OCI-LY7 (cell line): Measurements from ENCODE around the gene C16orf82. TPM values are rescaled to one million over a fixed set of nuclear protein-coding genes. Genes with fewer than 3 reads are reported as not detected.

Source experiments
- BruUV-seq: library from RNA; stranded (reverse); fragments of 400-500 nt; replicated peaks from 2 replicates; lab custom pipeline; 2021; lab: Mats Ljungman, UMichigan
- CTCF ChIA-PET: fragments of 300-600 bp; sonication (Branson Sonifier 250); formaldehyde crosslinking; loops from one replicate; lab custom pipeline; 2022; ENCODE audit warnings: antibody characterized with exemption; ENCODE audit not compliant: unreplicated experiment; lab: Charles Lee
- POLR2A ChIA-PET: fragments of 300-600 bp; sonication (Branson Sonifier 250); formaldehyde crosslinking; loops from one replicate; lab custom pipeline; 2022; ENCODE audit warnings: antibody characterized with exemption; lab: Charles Lee
- DNase-seq: peaks from one replicate; pipeline ENCODE4 v3.0.0-alpha.2; 2015; ENCODE audit warnings: low spot score
- H2AFZ ChIP-seq: fragments of 200-600 bp; sonication (generic), shearing (Covaris generic); 2 replicates; pipeline ENCODE4 v1.6.1; 2014; ENCODE audit warnings: mild to moderate bottlenecking, antibody characterized with exemption, low read length, moderate library complexity
- H3K27ac ChIP-seq: fragments of 200-600 bp; sonication (generic); 2 replicates; pipeline ENCODE4 v1.5.1; 2014; ENCODE audit warnings: mixed run types, low read depth, mild to moderate bottlenecking, moderate library complexity, low read length, inconsistent platforms; ENCODE audit not compliant: poor library complexity, severe bottlenecking
- H3K36me3 ChIP-seq: fragments of 200-600 bp; sonication (generic); 2 replicates; pipeline ENCODE4 v1.6.1; 2014; ENCODE audit warnings: mild to moderate bottlenecking, antibody characterized with exemption, low read length, moderate library complexity, mixed read lengths; ENCODE audit not compliant: insufficient read depth
- H3K4me1 ChIP-seq: fragments of 200-600 bp; sonication (generic); 2 replicates; pipeline ENCODE4 v1.5.1; 2014; ENCODE audit warnings: mild to moderate bottlenecking, low read length; ENCODE audit not compliant: insufficient read depth, poor library complexity, severe bottlenecking
- H3K4me2 ChIP-seq: fragments of 200-600 bp; sonication (generic); 2 replicates; pipeline ENCODE4 v1.6.1; 2014; ENCODE audit warnings: mild to moderate bottlenecking, low read length
- H3K4me3 ChIP-seq: fragments of 200-600 bp; sonication (generic); 2 replicates; pipeline ENCODE4 v1.5.1; 2014; ENCODE audit warnings: mild to moderate bottlenecking, low read depth, low read length; ENCODE audit not compliant: poor library complexity, severe bottlenecking
- H3K79me2 ChIP-seq: fragments of 200-600 bp; sonication (generic); 2 replicates; pipeline ENCODE4 v1.6.1; 2016; ENCODE audit warnings: low read depth, mild to moderate bottlenecking, low read length, moderate library complexity, mixed read lengths; ENCODE audit not compliant: insufficient read depth
- H3K9me2 ChIP-seq: fragments of 200-600 bp; sonication (generic); 2 replicates; pipeline ENCODE4 v1.6.1; 2016; ENCODE audit warnings: mild to moderate bottlenecking, low read length, mixed read lengths; ENCODE audit not compliant: insufficient read depth
- H3K9me3 ChIP-seq: fragments of 200-600 bp; sonication (generic); 2 replicates; pipeline ENCODE4 v1.6.1; 2014; ENCODE audit warnings: mild to moderate bottlenecking, mixed run types, low read length, mixed read lengths
- H4K20me1 ChIP-seq: fragments of 200-600 bp; sonication (generic); 2 replicates; pipeline ENCODE4 v1.6.1; 2014; ENCODE audit warnings: mild to moderate bottlenecking, antibody characterized with exemption, low read length, moderate library complexity, mixed read lengths; ENCODE audit not compliant: insufficient read depth
- CTCF ChIP-seq: fragments of 200-600 bp; sonication (generic); conservative IDR thresholded peaks from 2 replicates; pipeline ENCODE4 v1.5.1; 2014; ENCODE audit warnings: mild to moderate bottlenecking, antibody characterized with exemption, low read length, moderate library complexity, mixed read lengths
- EZH2phosphoT487 ChIP-seq: fragments of 200-600 bp; sonication (generic); IDR thresholded peaks from 2 replicates; pipeline ENCODE4 v1.6.1; 2018; ENCODE audit warnings: low read depth, borderline replicate concordance, mild to moderate bottlenecking, mixed run types, antibody characterized with exemption, low read length, moderate library complexity, mixed read lengths
- intact Hi-C: fragments of 100-400 bp; cut with micrococcal nuclease; formaldehyde crosslinking; loops from one replicate; pipeline ENCODE4 v1.10.0; 2022; ENCODE audit not compliant: unreplicated experiment
- total RNA-seq, 2 experiments: library from RNA; depleted of rRNA in 1 of 2; stranded (reverse); fragments of >200 nt in 1 of 2; shearing (Covaris generic) in 1 of 2; gene quantifications; 2 replicates each; pipeline ENCODE4 v1.2.3, GENCODE V29; 2014 to 2022

Gene C16orf82
- total RNA-seq, 2 experiments from 2014 or later: not detected

GRCh38 chr16:27025581-27025980 is 41.1 kb upstream of the C16orf82 start:
- H3K4me3 ChIP-seq: no peak overlapping the region
- POLR2A ChIA-PET: no interaction called here
- H3K27ac ChIP-seq: no peak overlapping the region
- H3K9me2 ChIP-seq: no peaks in the 10 kb centered on the region
- TF ChIP-seq EZH2phosphoT487 (no peak), CTCF (no peak)
- CTCF ChIA-PET: no interaction called here
- no peak for DNase-seq
- H3K4me1 ChIP-seq: no peaks in the 10 kb centered on the region
- H3K4me2 ChIP-seq: no peak overlapping the region
- H2AFZ ChIP-seq: no peak overlapping the region
- H4K20me1 ChIP-seq: no peaks in the 10 kb centered on the region
- no TSS peak for BruUV-seq
- H3K79me2 ChIP-seq: no peaks in the 10 kb centered on the region
- intact Hi-C loops: loop anchor here (5.0 kb wide), 1 partner anchor 1158 kb away; no protein-coding TSS in a partner anchor
- no peaks in the 10 kb centered on the region for H3K9me3 ChIP-seq
- no peaks in the 10 kb centered on the region for H3K36me3 ChIP-seq

- Histone ChIP-seq H3K4me3 (no peak overlapping the region), H4K20me1 (no peaks in the 10 kb centered on the region), H3K27ac (no peak overlapping the region), H3K9me2 (no peaks in the 10 kb centered on the region), H3K4me1 (no peaks in the 10 kb centered on the region), H3K79me2 (no peaks in the 10 kb centered on the region), H3K36me3 (no peaks in the 10 kb centered on the region), H3K9me3 (no peaks in the 10 kb centered on the region), H2AFZ (no peak overlapping the region), H3K4me2 (no peak overlapping the region)
- ChIA-PET POLR2A (no interaction called here), CTCF (no interaction called here)
- TF ChIP-seq EZH2phosphoT487: no peak
- no peak for TF ChIP-seq CTCF
- DNase-seq: no peak
- BruUV-seq: no TSS peak
- intact Hi-C loops: loop anchor here (5.0 kb wide), 1 partner anchor 1161 kb away; no protein-coding TSS in a partner anchor
These were observed 38.8 kb upstream of the C16orf82 start for GRCh38 chr16:27027971-27028370.

- Histone ChIP-seq H3K4me2 (no peak overlapping the region), H3K4me3 (no peak overlapping the region), H3K36me3 (no peaks in the 10 kb centered on the region), H3K9me3 (no peaks in the 10 kb centered on the region), H3K9me2 (no peaks in the 10 kb centered on the region), H3K79me2 (no peaks in the 10 kb centered on the region), H2AFZ (no peak overlapping the region), H4K20me1 (no peaks in the 10 kb centered on the region), H3K4me1 (no peaks in the 10 kb centered on the region), H3K27ac (no peak overlapping the region)
- no peak for DNase-seq
- intact Hi-C loops: loop anchor here (5.0 kb wide), 1 partner anchor 1161 kb away; no protein-coding TSS in a partner anchor
- POLR2A ChIA-PET: no interaction called here
- BruUV-seq: no TSS peak
- CTCF ChIA-PET: no interaction called here
- TF ChIP-seq CTCF: no peak
- TF ChIP-seq EZH2phosphoT487: no peak
These were observed 38.1 kb upstream of the C16orf82 start for GRCh38 chr16:27028591-27029110.
